Neuronal stem cell (in vitro differentiated cells): ENCODE measurements around the gene STARD13.

Experiments
- DNase-seq: peaks from one replicate; pipeline ENCODE4 v3.0.0-alpha.2; 2013; ENCODE audit warnings: low spot score
- H2AFZ ChIP-seq: one replicate; pipeline ENCODE4 v1.6.1; 2013; ENCODE audit warnings: mild to moderate bottlenecking, low read length, inconsistent platforms
- H2AK5ac ChIP-seq: 2 replicates; pipeline ENCODE4 v1.6.1; 2013; ENCODE audit warnings: low read depth, mild to moderate bottlenecking, inconsistent platforms, low read length, moderate library complexity, mixed read lengths
- H2BK120ac ChIP-seq: 2 replicates; pipeline ENCODE4 v1.6.1; 2013; ENCODE audit warnings: low read depth, mild to moderate bottlenecking, inconsistent platforms, low read length, moderate library complexity, mixed read lengths
- H2BK12ac ChIP-seq: one replicate; pipeline ENCODE4 v1.6.1; 2013; ENCODE audit warnings: low read length, inconsistent platforms
- H2BK15ac ChIP-seq: 2 replicates; pipeline ENCODE4 v1.6.1; 2013; ENCODE audit warnings: mild to moderate bottlenecking, low read length, inconsistent platforms, mixed read lengths
- H2BK5ac ChIP-seq: one replicate; pipeline ENCODE4 v1.6.1; 2013; ENCODE audit warnings: inconsistent platforms, mild to moderate bottlenecking, low read length, moderate library complexity
- H3K14ac ChIP-seq: one replicate; pipeline ENCODE4 v1.6.1; 2013; ENCODE audit warnings: low read length, inconsistent platforms
- H3K18ac ChIP-seq: 2 replicates; pipeline ENCODE4 v1.6.1; 2013; ENCODE audit warnings: low read length, inconsistent platforms
- H3K23ac ChIP-seq: 2 replicates; pipeline ENCODE4 v1.6.1; 2013; ENCODE audit warnings: low read depth, mild to moderate bottlenecking, mixed read lengths, low read length, inconsistent platforms; ENCODE audit not compliant: poor library complexity
- H3K27ac ChIP-seq: replicated peaks from 3 replicates; pipeline ENCODE4 v1.5.1; 2013; ENCODE audit warnings: low read length, inconsistent platforms
- H3K27me3 ChIP-seq, 3 experiments: 2 replicates each; pipeline ENCODE4 v1.6.1; 2013; ENCODE audit warnings: low read length in 3 of 3, mild to moderate bottlenecking in 2 of 3, inconsistent platforms in 1 of 3, low read depth in 1 of 3, mixed read lengths in 1 of 3, moderate library complexity in 1 of 3; ENCODE audit not compliant: control insufficient read depth in 3 of 3, insufficient read depth in 3 of 3
- H3K36me3 ChIP-seq, 2 donors: replicated peaks in 1 of 2; 2 replicates each; pipeline ENCODE4 v1.6.1; 2013; ENCODE audit warnings: low read length in 2 of 2; ENCODE audit not compliant: control insufficient read depth in 2 of 2, insufficient read depth in 2 of 2
- H3K4ac ChIP-seq: 2 replicates; pipeline ENCODE4 v1.6.1; 2013; ENCODE audit warnings: inconsistent platforms, mild to moderate bottlenecking, low read length, moderate library complexity
- H3K4me1 ChIP-seq, 2 donors: 1 replicate in 1 of 2; 2 replicates in 1 of 2; pipeline ENCODE4 v1.6.1; 2013; ENCODE audit warnings: low read length in 2 of 2, low read depth in 1 of 2; ENCODE audit not compliant: control insufficient read depth in 2 of 2, insufficient read depth in 1 of 2
- H3K4me2 ChIP-seq: one replicate; pipeline ENCODE4 v1.6.1; 2013; ENCODE audit warnings: mild to moderate bottlenecking, low read length, inconsistent platforms; ENCODE audit not compliant: insufficient read depth, poor library complexity, severe bottlenecking
- H3K4me3 ChIP-seq, 2 donors: 2 replicates each; pipeline ENCODE4 v1.5.1; 2013; ENCODE audit warnings: low read length in 2 of 2, mild to moderate bottlenecking in 2 of 2, inconsistent platforms in 1 of 2, moderate library complexity in 1 of 2
- H3K79me1 ChIP-seq: one replicate; pipeline ENCODE4 v1.6.1; 2013; ENCODE audit warnings: low read depth, mild to moderate bottlenecking, inconsistent platforms, low read length, moderate library complexity
- H3K9ac ChIP-seq: one replicate; pipeline ENCODE4 v1.6.1; 2013; ENCODE audit warnings: mild to moderate bottlenecking, low read depth, low read length, inconsistent platforms; ENCODE audit not compliant: poor library complexity
- H3K9me3 ChIP-seq, 2 donors: replicated peaks in 1 of 2; 2 replicates each; pipeline versions ENCODE3 to v1.6.1; 2013; ENCODE audit warnings: low read length in 2 of 2, mild to moderate bottlenecking in 2 of 2, inconsistent platforms in 1 of 2, low read depth in 1 of 2, mixed read lengths in 1 of 2, moderate library complexity in 1 of 2; ENCODE audit not compliant: control insufficient read depth in 2 of 2, insufficient read depth in 1 of 2
- H4K8ac ChIP-seq: one replicate; pipeline ENCODE4 v1.6.1; 2013; ENCODE audit warnings: low read depth, mild to moderate bottlenecking, inconsistent platforms, low read length, moderate library complexity
- H4K91ac ChIP-seq: one replicate; pipeline ENCODE4 v1.6.1; 2013; ENCODE audit warnings: low read length, low read depth, mild to moderate bottlenecking, inconsistent platforms; ENCODE audit not compliant: poor library complexity
- WGBS, 2 donors: extraction: QIAGEN DNeasy Blood & Tissue Kit; methylation state at CpG; one replicate each; pipeline ENCODE4 v1.1.7; 2013; ENCODE audit warnings: missing lambda C conversion rate in 2 of 2, mixed read lengths in 1 of 2; ENCODE audit not compliant: insufficient read length in 2 of 2, insufficient replicate concordance in 1 of 2; ENCODE audit errors: extremely low coverage in 2 of 2; 5-methylcytosine and 5-hydroxymethylcytosine counted together

The STARD13 gene

DNA sequence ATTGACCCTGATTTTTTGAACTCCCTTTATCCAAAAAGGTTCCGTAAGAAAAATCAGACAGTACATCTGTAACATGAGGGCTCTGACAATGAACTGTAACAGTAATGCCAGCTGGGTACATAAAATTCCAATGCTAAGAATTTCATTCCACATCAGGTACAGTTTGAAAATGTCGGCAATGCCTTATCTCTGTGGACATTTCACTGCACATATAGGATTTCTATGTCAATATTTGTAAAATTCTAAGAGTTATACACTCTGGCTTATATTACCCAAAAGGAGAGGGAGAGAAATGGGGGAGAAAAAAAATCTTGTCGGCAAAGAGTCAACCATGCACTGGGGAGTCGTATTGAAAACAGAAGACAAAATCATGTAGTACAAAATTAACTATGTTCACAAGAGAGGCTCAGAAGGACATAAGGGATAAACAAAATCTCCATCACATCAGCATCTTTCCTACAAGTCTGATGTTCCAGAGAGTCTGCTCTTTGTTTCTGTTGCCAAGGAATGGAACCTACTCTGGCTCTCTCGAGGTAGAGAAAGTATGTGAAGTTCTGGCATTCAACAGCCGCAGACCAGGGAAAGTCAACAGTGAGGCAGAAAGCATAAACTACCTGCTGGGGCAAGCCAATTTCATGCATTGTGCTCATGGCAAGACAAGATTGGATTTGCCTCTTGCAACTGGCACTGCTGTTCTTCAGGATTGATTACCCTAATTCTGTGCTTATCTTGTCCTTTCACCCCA is 72.4 kb downstream of the STARD13 start:
- Histone ChIP-seq H2BK5ac (no peak overlapping the region), H4K8ac (no peak overlapping the region), H2AK5ac (no peak overlapping the region), H2AFZ (peak overlapping the region; percentile 57), H3K4me3 (no peak overlapping the region), H3K9ac (no peak overlapping the region), H2BK15ac (no peak overlapping the region), H4K91ac (no peak overlapping the region), H3K4me1 (peaks cover 8 to 14% of the 10 kb centered on the region in 2 donors), H3K23ac (no peak overlapping the region), H3K9me3 (no peaks in the 10 kb centered on the region), H2BK120ac (no peak overlapping the region), H3K4ac (no peak overlapping the region), H3K79me1 (no peaks in the 10 kb centered on the region), H3K4me2 (no peak overlapping the region), H3K14ac (no peak overlapping the region), H3K27me3 (no peaks in the 10 kb centered on the region), H3K36me3 (no peaks in the 10 kb centered on the region), H3K18ac (no peak overlapping the region), H2BK12ac (no peak overlapping the region), H3K27ac (peak overlapping the region; percentile 5)
- no CpG with 5 or more reads among the region's 6 CpGs for WGBS, 2 donors
- DNase-seq, result no peak

DNA sequence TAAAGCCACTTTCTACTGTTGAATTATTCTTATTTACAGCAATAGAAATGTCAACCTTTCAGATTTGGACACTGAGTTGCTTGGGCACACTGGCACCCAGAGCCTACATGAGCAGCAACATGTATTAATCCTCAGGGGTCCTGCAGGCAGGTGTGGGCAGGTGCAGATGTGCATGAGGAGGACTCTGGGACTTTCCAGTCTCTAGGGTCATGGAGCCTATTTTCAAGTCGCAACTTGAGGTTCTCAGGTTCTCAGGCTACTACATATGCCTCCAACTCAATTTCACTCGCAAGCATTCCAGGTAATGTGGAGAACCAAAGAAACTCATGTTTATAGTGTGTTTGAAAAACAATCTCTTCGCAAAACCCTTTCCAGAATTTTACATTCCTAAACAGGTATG is 73.2 kb downstream of the STARD13 start:
- Histone ChIP-seq H3K4ac (no peak overlapping the region), H3K27ac (no peak overlapping the region), H3K18ac (no peak overlapping the region), H3K4me1 (peaks cover 8 to 14% of the 10 kb centered on the region in 2 donors), H3K9ac (no peak overlapping the region), H3K9me3 (no peaks in the 10 kb centered on the region), H2AK5ac (no peak overlapping the region), H3K4me3 (no peak overlapping the region), H2BK120ac (no peak overlapping the region), H2BK12ac (no peak overlapping the region), H2AFZ (no peak overlapping the region), H3K23ac (no peak overlapping the region), H4K91ac (no peak overlapping the region), H3K14ac (no peak overlapping the region), H4K8ac (no peak overlapping the region), H2BK5ac (no peak overlapping the region), H2BK15ac (no peak overlapping the region), H3K4me2 (no peak overlapping the region), H3K36me3 (no peaks in the 10 kb centered on the region), H3K27me3 (no peaks in the 10 kb centered on the region), H3K79me1 (no peaks in the 10 kb centered on the region)
- no peak for DNase-seq
- no CpG with 5 or more reads among the region's 3 CpGs for WGBS, 2 donors

DNA sequence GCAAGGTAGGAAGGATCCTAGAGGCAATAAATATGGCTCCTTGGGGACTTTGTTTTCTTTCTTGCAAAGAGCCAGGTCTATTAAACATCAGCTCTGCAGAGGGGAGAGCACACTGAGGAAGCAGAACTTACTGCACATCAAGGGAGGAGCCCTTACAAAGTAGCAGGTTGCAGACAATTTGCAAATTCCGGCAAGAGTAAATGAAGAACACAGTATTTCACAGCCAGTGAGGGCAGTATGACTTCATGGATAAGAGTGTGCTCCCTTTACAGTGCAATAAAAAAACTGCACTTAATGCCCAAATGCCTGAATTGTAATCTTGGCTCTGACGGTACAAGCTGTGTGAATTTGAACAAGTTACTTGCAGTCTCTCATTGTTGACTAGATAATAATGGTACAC is 75.5 kb downstream of the STARD13 start:
- Histone ChIP-seq H3K9ac (no peak overlapping the region), H2BK12ac (no peak overlapping the region), H4K91ac (no peak overlapping the region), H3K36me3 (no peaks in the 10 kb centered on the region), H3K79me1 (no peaks in the 10 kb centered on the region), H3K27me3 (no peaks in the 10 kb centered on the region), H2BK120ac (no peak overlapping the region), H4K8ac (no peak overlapping the region), H3K4me1 (peaks cover 7 to 14% of the 10 kb centered on the region in 2 donors), H3K14ac (no peak overlapping the region), H3K9me3 (no peaks in the 10 kb centered on the region), H2BK5ac (no peak overlapping the region), H3K4me3 (no peak overlapping the region), H2BK15ac (no peak overlapping the region), H2AK5ac (no peak overlapping the region), H3K27ac (no peak overlapping the region), H2AFZ (no peak overlapping the region), H3K4ac (no peak overlapping the region), H3K23ac (no peak overlapping the region), H3K18ac (no peak overlapping the region), H3K4me2 (no peak overlapping the region)
- no CpG with 5 or more reads among the region's 2 CpGs for WGBS, 2 donors
- DNase-seq, result no peak

DNA sequence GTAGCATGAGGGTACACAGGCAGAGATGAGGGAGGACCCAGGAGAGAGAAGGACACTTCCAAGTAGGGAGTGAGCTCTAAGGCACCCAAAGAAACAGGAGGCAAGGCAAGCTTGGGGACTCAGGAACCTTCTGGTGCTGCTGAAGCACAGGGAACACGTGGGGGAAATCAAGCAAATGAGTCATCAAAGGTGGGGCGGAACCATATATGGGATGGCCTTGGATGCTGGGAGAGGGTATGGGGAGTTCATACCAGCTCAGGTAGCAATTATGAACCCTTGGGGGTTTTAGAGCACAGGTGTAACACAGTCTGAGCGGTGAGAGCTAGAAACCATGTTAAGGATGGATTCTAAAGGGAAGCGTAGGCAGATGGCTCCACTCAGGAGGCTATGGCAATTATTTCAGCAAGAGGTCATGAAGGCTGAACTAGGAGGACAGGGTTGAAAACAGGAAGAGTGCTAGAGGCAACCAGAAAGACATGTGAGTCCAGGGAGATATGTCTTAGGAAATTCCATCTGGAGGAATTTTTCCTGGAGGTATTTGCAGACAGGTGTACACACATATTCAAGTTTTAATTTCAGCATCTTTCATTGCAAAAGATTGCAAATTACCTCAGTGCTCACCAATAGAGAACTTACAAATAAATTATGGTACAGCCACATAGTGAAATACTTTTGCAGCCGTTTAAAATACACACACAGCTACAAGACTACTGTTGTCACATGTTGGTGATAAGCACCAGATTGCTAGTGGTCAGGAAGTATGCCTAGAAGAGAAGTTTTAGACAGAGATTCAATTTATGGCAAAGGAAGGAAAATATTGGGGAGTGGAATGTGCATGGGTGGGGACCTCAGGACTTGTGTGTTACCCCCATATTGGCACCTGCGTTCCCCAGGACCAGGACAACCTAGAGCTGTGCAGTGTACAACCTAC is 77.0 kb downstream of the STARD13 start:
- Histone ChIP-seq H4K8ac (no peak overlapping the region), H3K27me3 (no peaks in the 10 kb centered on the region), H3K9me3 (no peaks in the 10 kb centered on the region), H2BK5ac (no peak overlapping the region), H3K4me2 (no peak overlapping the region), H3K4ac (no peak overlapping the region), H2BK120ac (no peak overlapping the region), H3K4me3 (no peak overlapping the region), H3K23ac (no peak overlapping the region), H2AK5ac (no peak overlapping the region), H3K79me1 (no peaks in the 10 kb centered on the region), H2AFZ (no peak overlapping the region), H3K36me3 (no peaks in the 10 kb centered on the region), H2BK15ac (no peak overlapping the region), H2BK12ac (no peak overlapping the region), H4K91ac (no peak overlapping the region), H3K14ac (no peak overlapping the region), H3K27ac (no peak overlapping the region), H3K9ac (no peak overlapping the region), H3K18ac (no peak overlapping the region), H3K4me1 (peaks cover 3% of the 10 kb centered on the region in 2 donors)
- DNase-seq, result no peak
- no CpG with 5 or more reads among the region's 6 CpGs for WGBS, 2 donors
